Stomach (tissue), 4 donors: ENCODE data around the gene NECTIN4.
A peak's percentile ranks its signal among the peaks of the same experiment; 100 is the strongest.

Source experiments
- POLR2A ChIP-seq, 4 donors: fragments of 450-650 bp; IDR thresholded peaks; one replicate each; pipeline ENCODE4 v1.6.1; 2016; ENCODE audit warnings: antibody characterized with exemption in 4 of 4, control low read depth in 2 of 4, mild to moderate bottlenecking in 1 of 4, moderate library complexity in 1 of 4
- POLR2AphosphoS5 ChIP-seq, 3 donors: sonication (generic); formaldehyde crosslinking; IDR thresholded peaks; one replicate each; pipeline ENCODE4 v1.6.1; 2016; ENCODE audit warnings: antibody characterized with exemption in 3 of 3
- TF ChIP-seq, protein P1 (sequence below), 7 experiments: fragments of 450-650 bp in 4 of 7; fragments of 200-600 bp in 3 of 7; sonication (generic) in 3 of 7; IDR thresholded peaks; one replicate each; pipeline ENCODE4 v1.5.1; 2016 to 2019; ENCODE audit warnings: antibody characterized with exemption in 7 of 7, control low read depth in 2 of 7, mild to moderate bottlenecking in 1 of 7

DNA sequence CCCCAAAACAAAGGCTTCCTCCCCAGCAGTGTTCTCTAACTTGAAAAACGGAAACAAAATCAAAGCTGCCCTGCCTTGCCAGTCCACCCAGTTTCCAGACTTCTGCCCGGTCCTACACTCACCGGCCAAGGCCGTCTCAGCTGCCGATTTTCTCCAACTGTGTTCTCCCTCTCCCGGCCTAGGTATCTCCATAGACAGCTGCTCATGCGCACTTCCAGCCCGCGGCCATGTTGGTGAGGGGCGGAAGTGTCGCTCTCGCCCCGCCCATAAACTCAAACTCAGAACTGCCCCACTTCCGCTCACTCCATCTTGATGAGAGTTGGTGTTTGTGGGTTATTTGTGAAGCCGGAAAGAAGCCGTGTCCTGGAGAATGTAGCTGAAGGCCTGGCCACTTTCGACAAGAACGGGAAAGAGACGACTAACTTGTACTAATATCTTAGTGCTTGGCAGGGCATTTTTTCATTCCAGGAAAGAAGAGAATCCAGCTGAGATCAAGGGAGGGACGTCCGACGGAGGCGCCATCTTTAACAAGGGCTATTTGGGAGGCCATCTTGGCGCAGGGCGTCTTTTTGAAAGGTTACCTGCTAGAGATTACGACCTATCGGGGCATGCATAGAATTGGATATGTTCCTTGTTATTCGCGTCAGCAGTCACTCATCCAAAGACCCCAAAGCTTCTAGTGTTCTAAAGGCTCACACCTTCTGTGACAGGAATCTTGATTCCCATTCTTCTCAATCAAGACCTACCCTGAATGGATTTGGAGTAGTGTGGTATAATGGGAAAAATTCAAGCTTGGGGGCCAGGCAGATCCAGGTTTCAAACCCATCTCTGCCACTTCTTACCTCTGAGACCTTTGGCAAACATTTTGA lies 43.4 kb downstream of the NECTIN4 start, which contains the start of gene USF1:
- TF ChIP-seq POLR2A (IDR thresholded peaks at IDR 0.05): peak in 1 of 4 donors; percentile 62
- TF ChIP-seq, protein P1, sequence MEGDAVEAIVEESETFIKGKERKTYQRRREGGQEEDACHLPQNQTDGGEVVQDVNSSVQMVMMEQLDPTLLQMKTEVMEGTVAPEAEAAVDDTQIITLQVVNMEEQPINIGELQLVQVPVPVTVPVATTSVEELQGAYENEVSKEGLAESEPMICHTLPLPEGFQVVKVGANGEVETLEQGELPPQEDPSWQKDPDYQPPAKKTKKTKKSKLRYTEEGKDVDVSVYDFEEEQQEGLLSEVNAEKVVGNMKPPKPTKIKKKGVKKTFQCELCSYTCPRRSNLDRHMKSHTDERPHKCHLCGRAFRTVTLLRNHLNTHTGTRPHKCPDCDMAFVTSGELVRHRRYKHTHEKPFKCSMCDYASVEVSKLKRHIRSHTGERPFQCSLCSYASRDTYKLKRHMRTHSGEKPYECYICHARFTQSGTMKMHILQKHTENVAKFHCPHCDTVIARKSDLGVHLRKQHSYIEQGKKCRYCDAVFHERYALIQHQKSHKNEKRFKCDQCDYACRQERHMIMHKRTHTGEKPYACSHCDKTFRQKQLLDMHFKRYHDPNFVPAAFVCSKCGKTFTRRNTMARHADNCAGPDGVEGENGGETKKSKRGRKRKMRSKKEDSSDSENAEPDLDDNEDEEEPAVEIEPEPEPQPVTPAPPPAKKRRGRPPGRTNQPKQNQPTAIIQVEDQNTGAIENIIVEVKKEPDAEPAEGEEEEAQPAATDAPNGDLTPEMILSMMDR (IDR thresholded peaks at IDR 0.05): no peak
- peak; percentile 70 to 94 (median 80) for TF ChIP-seq POLR2AphosphoS5 (IDR thresholded peaks at IDR 0.05)
